GM12864 (cell line): ENCODE measurements around the gene PAMR1.

Experiments used
- DNase-seq: peaks from one replicate; pipeline ENCODE4 v3.0.0-alpha.2; 2011; ENCODE audit warnings: low read depth
- H3K4me3 ChIP-seq: 2 replicates; pipeline ENCODE4 v1.5.1; 2011; ENCODE audit warnings: mild to moderate bottlenecking, low read depth, low read length, control low read depth
- CTCF ChIP-seq: IDR thresholded peaks from 2 replicates; pipeline ENCODE4 v1.5.1; 2011; ENCODE audit warnings: low read depth, mild to moderate bottlenecking, moderate library complexity, low read length, control low read depth, inconsistent platforms; ENCODE audit errors: missing control alignments

The PAMR1 gene

GRCh38 chr11:35545391-35546003, 20.1 kb upstream of the PAMR1 start:
- TF ChIP-seq CTCF, result no peak
- H3K4me3 ChIP-seq, result no peak overlapping the region
- DNase-seq, result no peak

GRCh38 chr11:35543481-35543880, 18.1 kb upstream of the PAMR1 start:
- H3K4me3 ChIP-seq, result no peak overlapping the region
- no peak for DNase-seq
- TF ChIP-seq CTCF, result no peak

GRCh38 chr11:35541621-35542375, 16.4 kb upstream of the PAMR1 start:
- no peak for TF ChIP-seq CTCF
- no peak overlapping the region for H3K4me3 ChIP-seq
- DNase-seq, result no peak

- TF ChIP-seq CTCF, result no peak
- H3K4me3 ChIP-seq, result no peak overlapping the region
- no peak for DNase-seq
Observed at GRCh38 chr11:35540526-35540925, 15.1 kb upstream of the PAMR1 start.

- no peak for DNase-seq
- no peak for TF ChIP-seq CTCF
- H3K4me3 ChIP-seq, result no peak overlapping the region
Observed at GRCh38 chr11:35539781-35540281, 14.4 kb upstream of the PAMR1 start.

- DNase-seq, result no peak
- TF ChIP-seq CTCF, result no peak
- H3K4me3 ChIP-seq, result no peak overlapping the region
Observed at GRCh38 chr11:35539256-35539655, 13.8 kb upstream of the PAMR1 start.
